ENCODE results near the gene AKT3.

- no peak for TF ChIP-seq CTCF (conservative IDR thresholded peaks at IDR 0.05)
- no peak for TF ChIP-seq EZH2 (IDR thresholded peaks at IDR 0.05; ENCODE audit: low read depth)
Measured at GRCh38 chr1:243892456-243892855, 42.4 kb upstream of the AKT3 start.

Measured in PC-9 (cell line).